Osteocyte (in vitro differentiated cells): Measurements from ENCODE around the gene ZFYVE9. TPM values are rescaled to one million over a fixed set of nuclear protein-coding genes. Genes with fewer than 3 reads are reported as not detected.

Source experiments
- DNase-seq: peaks from one replicate; pipeline ENCODE4 v3.0.0; 2021; ENCODE audit warnings: mixed read lengths; ENCODE audit not compliant: unreplicated experiment; ENCODE audit errors: extremely low spot score
- H3K27ac Mint-ChIP-seq: one replicate; pipeline ENCODE4 v1.8.0; 2021; ENCODE audit warnings: mild to moderate bottlenecking, mixed read lengths; ENCODE audit not compliant: unreplicated experiment
- H3K27me3 Mint-ChIP-seq: one replicate; pipeline ENCODE4 v1.8.0; 2021; ENCODE audit warnings: mixed read lengths; ENCODE audit not compliant: unreplicated experiment
- H3K36me3 Mint-ChIP-seq: one replicate; pipeline ENCODE4 v1.8.0; 2021; ENCODE audit warnings: mixed read lengths; ENCODE audit not compliant: unreplicated experiment
- H3K4me1 Mint-ChIP-seq: one replicate; pipeline ENCODE4 v1.8.0; 2021; ENCODE audit warnings: mixed read lengths; ENCODE audit not compliant: unreplicated experiment
- H3K4me3 Mint-ChIP-seq: one replicate; pipeline ENCODE4 v1.8.0; 2021; ENCODE audit warnings: mild to moderate bottlenecking, moderate library complexity, mixed read lengths; ENCODE audit not compliant: unreplicated experiment
- H3K9me3 Mint-ChIP-seq: one replicate; pipeline ENCODE4 v1.8.0; 2021; ENCODE audit warnings: mixed read lengths; ENCODE audit not compliant: unreplicated experiment
- total RNA-seq: library from RNA; stranded (reverse); gene quantifications from 2 replicates; pipeline ENCODE4 v1.2.1, GENCODE V29; 2021
- TF ChIP-seq, protein P1 (sequence below): fragments of 200-600 bp; sonication (generic); IDR thresholded peaks from 2 replicates; pipeline ENCODE4 v1.5.0; 2021; ENCODE audit warnings: antibody characterized with exemption, mild to moderate bottlenecking, moderate library complexity

Gene ZFYVE9
- total RNA-seq, 1 donor from 2014 or later: 25.9 TPM

DNA sequence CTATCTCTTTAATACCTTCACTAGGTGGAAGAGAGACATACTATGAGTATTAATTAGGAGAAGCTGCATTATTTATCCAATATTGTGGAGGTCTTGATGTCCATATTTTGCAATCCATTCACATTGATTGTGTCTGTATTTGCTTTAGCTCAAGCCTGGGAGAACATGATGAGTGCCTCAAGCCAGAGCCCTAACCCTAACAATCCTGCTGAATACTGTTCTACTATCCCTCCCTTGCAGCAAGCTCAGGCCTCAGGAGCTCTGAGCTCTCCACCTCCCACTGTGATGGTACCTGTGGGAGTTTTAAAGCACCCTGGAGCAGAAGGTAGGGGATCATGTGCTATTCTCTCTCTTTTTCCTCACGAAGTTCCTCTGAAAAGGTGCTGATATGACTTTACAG lies 124.6 kb downstream of the ZFYVE9 start:
- H3K27ac Mint-ChIP-seq: no peak overlapping the region
- H3K4me3 Mint-ChIP-seq: no peak overlapping the region
- H3K27me3 Mint-ChIP-seq: no peaks in the 10 kb centered on the region
- H3K36me3 Mint-ChIP-seq: peaks cover 26% of the 10 kb centered on the region
- peaks cover 14% of the 10 kb centered on the region for H3K4me1 Mint-ChIP-seq
- TF ChIP-seq, protein P1, sequence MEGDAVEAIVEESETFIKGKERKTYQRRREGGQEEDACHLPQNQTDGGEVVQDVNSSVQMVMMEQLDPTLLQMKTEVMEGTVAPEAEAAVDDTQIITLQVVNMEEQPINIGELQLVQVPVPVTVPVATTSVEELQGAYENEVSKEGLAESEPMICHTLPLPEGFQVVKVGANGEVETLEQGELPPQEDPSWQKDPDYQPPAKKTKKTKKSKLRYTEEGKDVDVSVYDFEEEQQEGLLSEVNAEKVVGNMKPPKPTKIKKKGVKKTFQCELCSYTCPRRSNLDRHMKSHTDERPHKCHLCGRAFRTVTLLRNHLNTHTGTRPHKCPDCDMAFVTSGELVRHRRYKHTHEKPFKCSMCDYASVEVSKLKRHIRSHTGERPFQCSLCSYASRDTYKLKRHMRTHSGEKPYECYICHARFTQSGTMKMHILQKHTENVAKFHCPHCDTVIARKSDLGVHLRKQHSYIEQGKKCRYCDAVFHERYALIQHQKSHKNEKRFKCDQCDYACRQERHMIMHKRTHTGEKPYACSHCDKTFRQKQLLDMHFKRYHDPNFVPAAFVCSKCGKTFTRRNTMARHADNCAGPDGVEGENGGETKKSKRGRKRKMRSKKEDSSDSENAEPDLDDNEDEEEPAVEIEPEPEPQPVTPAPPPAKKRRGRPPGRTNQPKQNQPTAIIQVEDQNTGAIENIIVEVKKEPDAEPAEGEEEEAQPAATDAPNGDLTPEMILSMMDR: no peak
- no peak for DNase-seq
- H3K9me3 Mint-ChIP-seq: no peaks in the 10 kb centered on the region

DNA sequence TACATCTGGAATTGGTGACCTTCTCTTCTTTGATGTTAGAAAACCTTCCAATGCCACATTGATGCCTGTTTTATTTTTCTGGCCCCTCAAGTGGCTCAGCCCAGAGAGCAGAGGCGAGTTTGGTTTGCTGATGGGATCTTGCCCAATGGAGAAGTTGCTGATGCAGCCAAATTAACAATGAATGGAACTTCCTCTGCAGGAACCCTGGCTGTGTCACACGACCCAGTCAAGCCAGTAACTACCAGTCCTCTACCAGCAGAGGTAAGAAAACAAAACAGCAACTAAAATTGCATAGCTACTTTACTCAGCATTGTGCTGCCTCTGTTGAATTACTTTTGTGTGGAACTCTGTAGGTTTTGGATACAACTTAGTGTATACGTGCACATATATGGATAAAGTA lies 126.5 kb downstream of the ZFYVE9 start:
- H3K4me1 Mint-ChIP-seq: peaks cover 8% of the 10 kb centered on the region
- TF ChIP-seq, protein P1: no peak
- no peak overlapping the region for H3K4me3 Mint-ChIP-seq
- peaks cover 26% of the 10 kb centered on the region for H3K36me3 Mint-ChIP-seq
- no peaks in the 10 kb centered on the region for H3K27me3 Mint-ChIP-seq
- DNase-seq: no peak
- H3K9me3 Mint-ChIP-seq: no peaks in the 10 kb centered on the region
- peak overlapping the region; percentile 41 for H3K27ac Mint-ChIP-seq

DNA sequence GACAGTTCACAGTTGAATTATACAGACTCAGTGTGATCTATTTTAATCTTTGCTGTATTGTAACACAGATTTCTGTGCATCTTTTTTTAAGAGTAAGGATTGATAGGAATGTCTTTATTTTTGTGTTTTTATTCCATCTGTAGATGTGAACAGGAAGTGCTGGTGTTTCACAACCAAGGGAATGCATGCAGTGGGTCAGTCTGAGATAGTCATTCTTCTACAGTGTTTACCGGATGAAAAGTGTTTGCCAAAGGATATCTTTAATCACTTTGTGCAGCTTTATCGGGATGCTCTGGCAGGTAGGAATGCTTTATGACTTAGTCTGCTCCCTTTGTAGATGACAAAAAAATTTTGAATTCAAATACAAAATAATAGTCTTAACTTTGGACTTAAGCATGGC lies 139.6 kb downstream of the ZFYVE9 start:
- TF ChIP-seq, protein P1: no peak
- Mint-ChIP-seq H3K27me3 (no peaks in the 10 kb centered on the region), H3K4me3 (no peak overlapping the region), H3K36me3 (peaks cover 3% of the 10 kb centered on the region), H3K27ac (no peak overlapping the region), H3K9me3 (no peaks in the 10 kb centered on the region), H3K4me1 (peaks cover 4% of the 10 kb centered on the region)
- DNase-seq: no peak

DNA sequence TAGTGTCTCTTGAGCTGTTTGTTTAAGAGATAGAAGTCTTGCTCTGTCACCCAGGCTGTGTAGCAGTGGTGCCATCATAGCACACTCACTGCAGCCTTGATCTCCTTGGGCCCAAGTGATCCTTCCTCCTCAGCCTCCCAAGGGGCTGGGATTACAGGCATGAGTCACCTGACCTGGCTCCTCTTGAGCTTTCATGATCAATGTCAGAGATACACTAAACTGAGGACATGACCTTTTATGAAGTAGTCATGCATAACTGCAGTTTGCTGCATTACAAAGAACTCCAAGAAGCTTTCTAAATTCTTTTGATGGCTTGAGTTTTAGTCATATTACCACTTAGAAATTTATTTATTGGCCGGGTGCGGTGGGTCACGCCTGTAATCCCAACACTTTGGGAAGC lies 146.4 kb downstream of the ZFYVE9 start:
- no peak for DNase-seq
- TF ChIP-seq, protein P1: no peak
- peaks cover 3% of the 10 kb centered on the region for H3K36me3 Mint-ChIP-seq
- H3K4me1 Mint-ChIP-seq: no peaks in the 10 kb centered on the region
- H3K4me3 Mint-ChIP-seq: no peak overlapping the region
- no peaks in the 10 kb centered on the region for H3K27me3 Mint-ChIP-seq
- H3K9me3 Mint-ChIP-seq: no peaks in the 10 kb centered on the region
- no peak overlapping the region for H3K27ac Mint-ChIP-seq

DNA sequence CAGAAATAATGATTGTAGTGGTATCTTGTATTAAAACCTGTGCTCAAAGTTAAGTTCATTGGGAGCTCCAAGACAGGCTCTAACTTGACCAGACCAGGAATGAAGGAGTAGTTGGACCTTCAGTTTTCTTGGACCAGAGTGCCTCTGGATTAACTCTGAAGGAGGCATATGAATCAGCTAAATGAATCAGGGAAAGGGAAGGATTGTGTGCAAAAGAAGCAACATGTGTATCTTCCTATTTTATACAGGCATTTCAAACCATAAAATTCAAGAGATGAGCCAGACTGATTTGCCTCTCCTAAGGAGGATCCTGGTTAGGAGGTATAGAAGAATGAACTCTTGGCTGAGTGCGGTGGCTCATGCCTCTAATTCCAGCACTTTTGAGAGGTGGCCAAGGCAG lies 152.7 kb downstream of the ZFYVE9 start:
- TF ChIP-seq, protein P1: no peak
- Mint-ChIP-seq H3K9me3 (peaks cover 4% of the 10 kb centered on the region), H3K36me3 (peaks cover 10% of the 10 kb centered on the region), H3K27ac (no peak overlapping the region), H3K4me1 (no peaks in the 10 kb centered on the region), H3K27me3 (no peaks in the 10 kb centered on the region), H3K4me3 (no peak overlapping the region)
- no peak for DNase-seq
